ENCODE results near the gene ATRIP. TPM values are rescaled to one million over a fixed set of nuclear protein-coding genes. Genes with fewer than 3 reads are reported as not detected.

ATRIP gene
- total RNA-seq, 3 donors from 2014 or later: 17.3 to 17.6 (median 17.5) TPM

DNA sequence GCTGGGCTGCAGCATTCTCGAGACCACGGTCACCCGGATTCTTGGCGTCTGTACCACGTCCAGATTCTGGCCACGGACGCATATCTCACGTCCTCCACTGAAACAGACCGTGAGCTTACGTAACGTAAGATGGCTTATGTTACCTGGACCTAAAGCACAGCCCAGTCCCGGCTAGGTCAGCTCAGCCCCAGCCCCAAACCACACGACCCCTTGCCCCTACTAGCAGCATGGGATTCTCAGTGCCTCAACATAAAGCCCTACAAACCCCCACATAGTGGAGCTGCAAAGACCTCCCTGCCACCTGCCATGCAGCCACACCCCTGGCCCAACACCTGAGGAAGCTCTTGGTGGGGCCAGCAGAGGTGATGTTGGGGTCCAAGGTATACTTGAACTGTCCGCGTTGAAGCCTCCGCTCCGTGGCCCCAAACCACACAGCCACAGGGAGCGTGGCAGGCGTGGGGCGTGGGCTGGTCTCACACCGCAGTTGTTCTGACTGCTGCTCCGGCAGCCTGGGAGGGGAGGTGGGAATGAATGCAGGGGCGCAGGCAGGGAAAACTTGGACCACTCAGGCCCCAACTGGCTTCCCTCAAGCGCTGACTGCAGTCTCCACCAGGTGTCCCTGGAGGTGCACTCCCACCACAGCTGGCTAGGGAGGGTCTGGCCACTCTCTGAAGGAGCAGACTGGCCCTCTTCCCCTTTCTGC, 31.1 kb upstream of the ATRIP start:
- no peaks in the 10 kb centered on the region for H3K4me1 Mint-ChIP-seq (ENCODE audit: low read depth)
- no peaks in the 10 kb centered on the region for H3K27me3 Mint-ChIP-seq (ENCODE audit: low read depth)
- no peaks in the 10 kb centered on the region for H3K36me3 Mint-ChIP-seq (ENCODE audit: insufficient read depth)
- ATAC-seq (no peak), DNase-seq (no peak)
- no peak overlapping the region for H3K4me3 Mint-ChIP-seq
- no peaks in the 10 kb centered on the region for H3K9me3 Mint-ChIP-seq

DNA sequence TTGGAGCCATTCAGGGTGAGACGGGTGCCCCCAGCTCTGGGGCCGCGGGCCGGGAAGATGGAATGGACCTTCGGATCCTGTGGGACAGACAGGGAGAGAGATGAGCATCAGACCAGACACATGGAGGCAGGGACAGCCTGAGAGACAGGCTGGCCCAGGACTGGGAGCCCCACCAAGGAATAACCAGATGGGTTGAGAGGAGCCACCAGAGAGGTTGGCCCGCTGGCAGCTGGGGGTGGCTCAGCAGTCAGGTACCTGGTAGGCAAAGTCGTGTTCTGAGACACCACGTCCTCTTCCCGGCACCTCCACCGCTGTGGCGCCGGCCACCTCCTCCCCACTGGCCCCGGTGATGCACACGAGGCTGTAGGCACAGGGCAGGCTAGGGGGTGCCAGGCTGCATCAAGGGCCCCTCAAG, 30.4 kb upstream of the ATRIP start:
- Mint-ChIP-seq H3K27me3 (ENCODE audit: low read depth) (no peaks in the 10 kb centered on the region), H3K4me3 (no peak overlapping the region), H3K9me3 (no peaks in the 10 kb centered on the region), H3K4me1 (ENCODE audit: low read depth) (no peaks in the 10 kb centered on the region), H3K36me3 (ENCODE audit: insufficient read depth) (no peaks in the 10 kb centered on the region)
- ATAC-seq (no peak), DNase-seq (no peak)

DNA sequence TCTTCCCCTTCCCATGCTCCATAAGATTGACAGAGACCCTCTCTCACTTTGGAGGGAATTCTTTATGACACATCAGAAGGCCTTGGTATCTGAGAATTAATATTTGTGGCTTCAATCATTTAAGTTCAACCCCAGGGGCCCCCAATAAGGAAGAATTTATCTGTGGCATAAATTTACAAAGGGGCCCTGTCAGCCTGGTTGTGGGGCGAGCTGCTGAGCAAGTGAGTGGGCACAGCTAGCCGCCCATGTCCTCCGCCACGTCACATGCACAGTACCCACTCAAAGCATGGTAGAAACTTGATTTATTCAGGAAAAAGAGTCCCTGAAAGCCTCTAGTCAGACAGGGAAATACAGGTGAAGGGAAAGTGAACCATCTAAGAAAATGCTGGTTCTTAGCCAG, 30.0 kb upstream of the ATRIP start:
- no peaks in the 10 kb centered on the region for H3K4me1 Mint-ChIP-seq (ENCODE audit: low read depth)
- no peak overlapping the region for H3K4me3 Mint-ChIP-seq
- DNase-seq (no peak), ATAC-seq (no peak)
- H3K27me3 Mint-ChIP-seq (ENCODE audit: low read depth): no peaks in the 10 kb centered on the region
- no peaks in the 10 kb centered on the region for H3K9me3 Mint-ChIP-seq
- no peaks in the 10 kb centered on the region for H3K36me3 Mint-ChIP-seq (ENCODE audit: insufficient read depth)

DNA sequence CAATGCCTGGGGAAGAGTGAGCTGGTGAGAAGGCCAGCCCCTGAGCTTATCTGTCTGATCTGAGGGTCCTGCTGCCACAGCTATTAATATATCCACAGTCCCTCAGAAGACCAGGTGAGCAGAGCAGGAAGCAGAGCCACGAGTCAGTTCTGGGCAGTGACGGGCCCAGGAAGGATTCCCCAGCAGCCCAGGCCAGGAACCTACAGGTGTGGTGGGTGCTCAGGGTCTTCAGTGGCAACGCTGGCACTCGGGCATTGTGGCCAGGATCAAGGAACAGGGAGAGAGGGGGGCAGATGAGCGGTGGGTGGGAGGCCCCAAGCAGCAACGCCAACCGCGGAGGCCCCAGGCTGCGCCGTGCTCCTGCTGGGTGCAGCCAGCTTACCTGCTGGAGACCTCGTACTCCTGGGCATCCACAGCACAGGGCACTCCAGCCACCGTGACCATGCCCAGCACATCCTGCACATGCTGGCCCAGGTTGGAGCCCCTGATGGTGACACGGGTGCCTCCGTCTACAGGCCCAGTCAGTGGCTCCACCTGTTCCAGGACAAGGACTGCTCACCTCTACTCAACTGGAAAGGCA, 28.9 kb upstream of the ATRIP start:
- no peaks in the 10 kb centered on the region for H3K9me3 Mint-ChIP-seq
- H3K4me3 Mint-ChIP-seq: no peak overlapping the region
- no peaks in the 10 kb centered on the region for H3K36me3 Mint-ChIP-seq (ENCODE audit: insufficient read depth)
- no peaks in the 10 kb centered on the region for H3K4me1 Mint-ChIP-seq (ENCODE audit: low read depth)
- ATAC-seq (no peak), DNase-seq (no peak)
- no peaks in the 10 kb centered on the region for H3K27me3 Mint-ChIP-seq (ENCODE audit: low read depth)

DNA sequence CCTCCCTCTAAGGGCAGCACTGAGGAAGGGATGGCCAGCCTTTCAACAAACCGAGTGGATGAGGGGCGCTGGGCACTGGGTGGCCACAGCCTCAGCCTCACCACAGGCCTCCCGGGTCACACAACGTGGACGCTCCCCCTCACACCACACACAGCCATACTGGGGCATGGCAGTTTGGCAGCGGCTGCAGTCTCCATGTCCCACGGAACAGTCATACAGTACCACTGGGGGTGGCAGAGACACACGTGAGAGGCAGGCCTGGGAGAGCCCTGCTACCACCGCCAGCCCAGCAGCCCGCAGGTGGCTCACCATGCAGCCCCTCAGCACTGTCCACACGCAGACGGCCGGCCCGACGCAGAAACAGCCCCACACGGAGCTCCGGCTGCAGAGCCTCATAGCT, 28.4 kb upstream of the ATRIP start:
- ATAC-seq (no peak), DNase-seq (no peak)
- Mint-ChIP-seq H3K4me1 (ENCODE audit: low read depth) (no peaks in the 10 kb centered on the region), H3K4me3 (no peak overlapping the region), H3K27me3 (ENCODE audit: low read depth) (no peaks in the 10 kb centered on the region), H3K36me3 (ENCODE audit: insufficient read depth) (no peaks in the 10 kb centered on the region), H3K9me3 (no peaks in the 10 kb centered on the region)

DNA sequence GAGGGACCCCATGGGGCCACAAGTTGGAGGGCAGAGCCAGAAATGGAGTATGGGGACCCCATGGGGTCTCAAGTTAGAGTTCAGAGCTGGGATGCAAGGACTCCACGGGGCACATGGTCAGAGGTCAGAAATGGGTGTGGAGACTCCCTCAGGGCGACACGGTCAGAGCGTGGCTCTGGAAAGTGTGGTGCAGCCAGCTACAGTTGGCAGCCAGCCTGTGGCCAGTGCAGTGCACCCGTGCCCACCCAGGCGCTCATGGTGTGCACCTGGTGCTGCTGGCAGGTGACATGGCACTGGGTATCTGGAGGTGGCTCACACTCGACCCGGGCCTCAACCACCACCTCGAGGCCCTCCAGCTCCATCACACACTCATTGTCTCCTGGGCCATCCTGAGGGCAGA, 27.9 kb upstream of the ATRIP start:
- Mint-ChIP-seq H3K4me1 (ENCODE audit: low read depth) (no peaks in the 10 kb centered on the region), H3K9me3 (no peaks in the 10 kb centered on the region), H3K36me3 (ENCODE audit: insufficient read depth) (no peaks in the 10 kb centered on the region), H3K27me3 (ENCODE audit: low read depth) (no peaks in the 10 kb centered on the region), H3K4me3 (no peak overlapping the region)
- DNase-seq: no peak
- ATAC-seq: no peak

DNA sequence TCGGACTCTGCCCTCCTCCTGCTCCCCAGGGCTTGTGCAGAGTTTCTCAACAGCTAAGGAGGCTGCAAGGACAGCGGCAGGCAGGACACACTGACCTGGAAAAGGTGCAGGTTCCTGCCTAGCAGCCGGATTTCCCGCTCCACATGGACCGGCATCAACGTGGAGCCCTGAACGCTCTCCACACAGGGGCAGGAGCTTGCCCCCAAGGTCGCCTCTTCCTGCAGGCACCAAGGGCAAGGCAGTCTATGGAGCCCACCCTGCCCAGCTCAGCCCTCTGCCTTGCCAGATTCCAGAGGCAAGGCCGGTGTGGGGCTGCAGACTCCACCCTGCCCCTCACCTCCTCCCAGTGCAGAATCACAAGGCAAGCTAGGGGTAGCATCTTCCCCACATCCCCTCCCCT, 27.4 kb upstream of the ATRIP start:
- Mint-ChIP-seq H3K4me1 (ENCODE audit: low read depth) (no peaks in the 10 kb centered on the region), H3K9me3 (no peaks in the 10 kb centered on the region), H3K36me3 (ENCODE audit: insufficient read depth) (no peaks in the 10 kb centered on the region), H3K4me3 (no peak overlapping the region), H3K27me3 (ENCODE audit: low read depth) (no peaks in the 10 kb centered on the region)
- no peak for ATAC-seq
- DNase-seq: no peak

DNA sequence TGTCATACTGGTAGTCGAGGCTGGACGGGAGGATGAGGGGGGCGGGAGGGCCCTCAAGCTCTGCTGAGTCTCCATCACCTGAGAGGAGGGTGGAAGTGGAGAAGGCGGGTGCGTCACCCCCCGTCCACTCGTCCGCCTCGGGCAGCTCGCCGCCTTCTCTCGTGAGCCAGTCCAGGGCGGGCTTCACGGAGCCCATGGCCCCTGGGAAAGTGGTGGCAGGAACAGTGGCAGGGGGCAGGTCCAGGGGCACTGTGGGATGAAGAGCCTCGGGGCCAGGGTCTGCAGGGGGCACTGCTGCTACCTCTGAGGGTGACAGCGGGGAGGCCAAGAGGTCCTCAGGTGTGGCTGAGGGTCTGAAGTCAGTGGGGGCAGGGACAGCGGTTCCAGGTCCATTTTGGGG, 26.9 kb upstream of the ATRIP start:
- Mint-ChIP-seq H3K4me1 (ENCODE audit: low read depth) (no peaks in the 10 kb centered on the region), H3K4me3 (no peak overlapping the region), H3K9me3 (no peaks in the 10 kb centered on the region), H3K36me3 (ENCODE audit: insufficient read depth) (no peaks in the 10 kb centered on the region), H3K27me3 (ENCODE audit: low read depth) (no peaks in the 10 kb centered on the region)
- ATAC-seq: no peak
- DNase-seq: no peak

DNA sequence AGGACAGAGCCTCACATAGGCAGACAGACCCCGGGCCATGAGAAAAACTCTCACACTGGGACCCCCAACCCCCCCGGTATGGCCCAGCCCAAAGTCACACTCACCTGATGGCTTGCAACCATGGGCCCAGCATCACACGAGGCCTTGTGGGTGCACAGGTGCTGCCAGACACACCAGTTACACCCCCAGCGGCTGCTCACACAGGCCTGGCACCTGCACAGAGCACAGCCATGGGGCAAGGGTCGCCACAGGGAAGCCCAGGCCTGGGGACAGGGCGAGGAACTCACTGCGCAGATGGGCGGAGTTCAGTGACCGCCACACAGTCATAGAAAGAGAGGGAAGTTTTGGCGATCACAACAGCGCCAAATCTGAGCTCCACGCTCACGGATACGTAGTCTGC, 26.0 kb upstream of the ATRIP start:
- no peaks in the 10 kb centered on the region for H3K27me3 Mint-ChIP-seq (ENCODE audit: low read depth)
- H3K4me3 Mint-ChIP-seq: no peak overlapping the region
- no peak for ATAC-seq
- H3K4me1 Mint-ChIP-seq (ENCODE audit: low read depth): no peaks in the 10 kb centered on the region
- H3K36me3 Mint-ChIP-seq (ENCODE audit: insufficient read depth): no peaks in the 10 kb centered on the region
- no peak for DNase-seq
- no peaks in the 10 kb centered on the region for H3K9me3 Mint-ChIP-seq

DNA sequence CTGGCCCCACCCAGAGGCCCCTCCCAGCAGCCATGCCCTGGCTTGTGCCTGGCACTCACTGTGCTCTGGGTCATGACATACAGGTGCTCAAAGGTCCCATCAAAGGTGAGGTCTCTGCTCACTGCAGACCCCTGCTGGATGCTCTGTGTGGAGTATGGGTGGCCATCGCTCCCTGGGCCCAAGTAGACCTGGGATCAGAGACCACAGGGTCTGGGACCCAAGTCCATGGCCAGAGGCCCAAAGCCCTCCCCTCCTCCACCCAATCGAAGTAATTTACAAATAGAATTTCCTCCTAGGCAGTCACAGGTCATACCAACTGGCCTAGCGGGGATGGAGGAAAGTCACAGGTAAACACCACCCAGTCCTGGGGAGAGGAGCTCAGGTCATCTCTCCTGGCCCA, 24.3 kb upstream of the ATRIP start:
- no peak for ATAC-seq
- no peak overlapping the region for H3K4me3 Mint-ChIP-seq
- H3K4me1 Mint-ChIP-seq (ENCODE audit: low read depth): no peaks in the 10 kb centered on the region
- no peak for DNase-seq
- H3K9me3 Mint-ChIP-seq: no peaks in the 10 kb centered on the region
- H3K27me3 Mint-ChIP-seq (ENCODE audit: low read depth): no peaks in the 10 kb centered on the region
- H3K36me3 Mint-ChIP-seq (ENCODE audit: insufficient read depth): no peaks in the 10 kb centered on the region

DNA sequence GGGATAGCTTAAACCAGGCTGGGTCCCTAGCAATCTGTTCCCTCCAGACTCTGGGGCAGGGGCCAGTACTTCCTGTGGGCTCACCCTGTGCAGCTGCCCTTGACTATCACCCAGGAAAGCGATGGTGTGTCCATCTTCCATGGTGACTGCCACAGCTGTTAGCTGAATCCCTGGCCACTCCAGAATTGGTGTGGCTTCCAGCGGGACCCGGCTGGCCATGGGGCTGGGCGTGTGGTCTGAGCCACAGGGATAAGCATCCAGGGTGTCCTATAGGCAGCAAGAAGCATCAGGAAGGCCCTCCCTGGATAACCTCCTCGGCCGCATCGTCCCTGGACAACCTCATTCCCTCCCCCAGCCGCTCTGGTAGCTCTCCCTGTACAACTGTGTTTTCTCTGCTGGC, 23.9 kb upstream of the ATRIP start:
- Mint-ChIP-seq H3K36me3 (ENCODE audit: insufficient read depth) (no peaks in the 10 kb centered on the region), H3K4me1 (ENCODE audit: low read depth) (no peaks in the 10 kb centered on the region), H3K27me3 (ENCODE audit: low read depth) (peaks cover 4% of the 10 kb centered on the region), H3K4me3 (no peak overlapping the region), H3K9me3 (no peaks in the 10 kb centered on the region)
- no peak for DNase-seq
- no peak for ATAC-seq

DNA sequence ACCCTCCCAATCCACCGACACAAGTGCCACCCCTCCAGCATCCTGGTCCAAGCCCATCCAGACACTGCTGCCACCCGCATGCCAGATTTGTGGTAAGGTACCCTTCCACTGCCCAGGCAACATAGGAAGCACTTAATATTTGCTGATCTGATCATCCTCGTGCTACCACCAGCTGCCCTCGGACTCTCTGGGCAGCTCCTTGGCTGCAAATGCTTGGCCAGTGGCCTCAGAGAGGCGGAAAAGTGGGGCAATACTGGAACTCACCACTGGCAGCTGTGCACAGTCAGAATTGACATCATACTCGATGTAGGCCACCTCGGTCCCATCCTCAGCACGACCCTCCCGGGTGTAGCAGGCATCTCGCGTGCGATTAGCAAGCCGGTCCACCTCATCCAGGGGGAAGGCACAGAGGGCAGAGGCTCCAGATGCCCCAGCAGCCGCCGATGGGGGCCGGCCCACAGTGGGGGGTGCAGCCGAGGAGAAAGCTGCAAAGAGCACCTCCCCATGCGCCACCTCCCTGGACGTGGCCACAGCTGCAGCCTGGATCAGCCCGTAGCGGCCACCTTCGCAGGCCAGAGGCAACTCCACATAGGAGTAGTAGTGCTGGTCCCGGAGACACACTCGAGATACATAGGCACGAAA, 23.2 kb upstream of the ATRIP start:
- ATAC-seq: no peak
- Mint-ChIP-seq H3K27me3 (ENCODE audit: low read depth) (peaks cover 9% of the 10 kb centered on the region), H3K4me3 (no peak overlapping the region), H3K36me3 (ENCODE audit: insufficient read depth) (no peaks in the 10 kb centered on the region), H3K4me1 (ENCODE audit: low read depth) (no peaks in the 10 kb centered on the region), H3K9me3 (no peaks in the 10 kb centered on the region)
- no peak for DNase-seq

DNA sequence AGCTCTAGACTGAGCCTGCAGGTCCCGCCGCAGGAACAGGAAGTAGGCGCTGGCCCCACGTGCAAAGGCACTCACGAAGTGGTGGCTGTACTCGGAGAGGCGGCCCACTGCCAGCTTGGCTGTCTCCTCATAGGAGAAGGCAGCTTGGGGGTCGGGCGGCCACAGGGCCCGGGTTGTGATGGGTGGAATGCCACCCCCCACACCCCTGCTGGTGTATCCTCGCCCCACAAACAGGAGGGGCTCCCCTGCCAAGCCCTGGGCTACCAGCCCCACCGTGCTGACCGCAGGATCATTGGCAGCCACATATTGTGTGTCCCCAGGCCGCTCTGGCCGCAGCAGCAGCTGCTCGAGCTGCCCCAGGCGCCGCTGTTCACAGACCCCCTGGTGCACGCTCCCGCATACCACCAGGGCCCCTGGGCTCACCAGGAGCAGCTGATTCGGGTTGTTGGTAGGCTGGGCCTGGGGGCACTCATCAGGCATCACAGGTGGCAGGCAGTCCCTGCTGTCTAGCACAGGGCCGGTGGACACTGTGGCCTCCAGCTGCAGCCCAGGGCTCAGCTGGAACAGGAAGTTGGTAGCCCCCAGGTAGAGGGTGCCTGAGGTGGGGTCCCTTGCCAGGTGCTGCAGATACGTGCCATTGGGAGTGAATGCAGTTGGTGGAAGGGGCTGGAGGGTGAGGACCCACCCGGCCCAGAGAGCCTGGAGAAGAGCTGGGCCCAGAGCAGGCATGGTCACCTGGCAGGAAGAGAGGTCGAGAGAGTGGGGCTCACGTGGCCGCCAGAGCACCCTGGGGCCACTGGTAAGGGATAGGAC, 22.4 kb upstream of the ATRIP start:
- H3K4me3 Mint-ChIP-seq: no peak overlapping the region
- H3K9me3 Mint-ChIP-seq: no peaks in the 10 kb centered on the region
- ATAC-seq: no peak
- H3K4me1 Mint-ChIP-seq (ENCODE audit: low read depth): no peaks in the 10 kb centered on the region
- peaks cover 9% of the 10 kb centered on the region for H3K27me3 Mint-ChIP-seq (ENCODE audit: low read depth)
- no peak for DNase-seq
- no peaks in the 10 kb centered on the region for H3K36me3 Mint-ChIP-seq (ENCODE audit: insufficient read depth)

DNA sequence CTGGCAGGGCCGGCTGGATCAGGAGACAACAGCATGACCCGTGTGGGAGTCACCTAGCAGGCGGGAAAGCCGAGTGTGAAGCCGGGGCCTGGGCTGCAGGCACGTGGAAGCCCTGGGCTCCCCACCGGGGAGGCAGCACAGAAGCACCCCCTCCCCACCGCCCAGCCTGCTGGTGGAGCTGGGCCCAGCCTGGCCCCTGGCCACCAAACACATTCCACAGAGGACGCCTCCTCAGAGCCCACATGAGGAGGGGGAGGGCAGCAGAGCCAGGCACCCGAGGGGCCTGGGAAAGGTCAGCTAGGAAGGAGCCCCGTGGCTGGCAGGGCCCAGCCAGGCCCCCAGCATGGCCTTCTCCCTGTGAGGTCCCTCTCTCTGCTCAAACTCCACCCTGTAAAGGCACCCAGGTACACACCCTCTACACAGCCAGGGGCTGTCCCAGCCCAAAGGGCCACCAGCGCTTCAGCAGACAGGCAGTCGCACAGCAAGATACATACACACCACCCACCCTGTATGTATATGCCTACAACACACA, 21.2 kb upstream of the ATRIP start:
- no peak for DNase-seq
- Mint-ChIP-seq H3K36me3 (ENCODE audit: insufficient read depth) (no peaks in the 10 kb centered on the region), H3K4me3 (no peak overlapping the region), H3K9me3 (no peaks in the 10 kb centered on the region), H3K4me1 (ENCODE audit: low read depth) (peaks cover 4% of the 10 kb centered on the region), H3K27me3 (ENCODE audit: low read depth) (peaks cover 9% of the 10 kb centered on the region)
- ATAC-seq: no peak
